ENCODE data around the gene VAV2. TPM values are rescaled to one million over a fixed set of nuclear protein-coding genes. Genes with fewer than 3 reads are reported as not detected.

The VAV2 gene
- total RNA-seq, 4 donors from 2014 or later = 15.0 to 25.7 (median 20.5) TPM

DNA sequence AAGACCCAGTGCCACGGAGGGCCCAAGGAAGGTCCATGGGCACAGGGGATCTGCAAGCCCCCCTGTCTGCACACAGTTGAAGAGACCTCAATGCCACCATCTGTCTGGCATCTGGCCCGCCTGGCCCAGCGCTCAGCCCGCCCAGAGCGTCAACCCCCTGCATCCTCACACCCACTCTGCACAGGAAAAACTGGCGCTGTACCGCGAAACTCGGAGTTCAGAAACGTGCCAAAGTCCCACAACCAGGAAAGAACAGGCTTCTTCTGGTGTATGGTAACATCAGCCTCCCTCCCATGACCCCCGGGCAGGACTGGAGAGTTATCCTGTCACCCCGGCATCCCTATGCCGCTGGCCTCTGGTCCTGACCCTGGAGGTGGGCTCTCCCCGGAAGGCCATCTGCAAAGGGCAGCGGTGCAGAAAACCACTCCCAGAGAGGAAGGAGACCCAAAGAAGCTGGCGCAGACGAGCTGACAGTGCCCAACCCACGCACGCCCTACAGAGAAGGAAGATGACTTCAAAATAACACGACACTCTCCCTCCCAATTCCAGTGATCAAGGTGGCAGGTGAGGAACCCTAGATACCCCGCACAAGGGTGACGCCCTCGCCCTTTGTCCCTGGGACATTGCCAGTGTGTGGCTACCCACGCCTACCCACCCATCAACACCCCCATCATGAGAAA is 18.9 kb downstream of the VAV2 start:
- TF ChIP-seq POLR2A (IDR thresholded peaks at IDR 0.05) = no peak
- no peak for TF ChIP-seq CTCF (IDR thresholded peaks at IDR 0.05)
- Histone ChIP-seq H3K27ac (no peak overlapping the region), H3K9me3 (no peaks in the 10 kb centered on the region), H3K4me1 (peaks cover 0 to 24% of the 10 kb centered on the region in 2 donors), H3K27me3 (no peaks in the 10 kb centered on the region), H3K4me3 (replicated peaks in 1 of 3) (no peak overlapping the region), H3K36me3 (no peaks in the 10 kb centered on the region)
- WGBS, 2 donors = 88 to 91% methylated on average over 19 to 22 of the region's 24 CpGs
- intact Hi-C loops (cut with DNase I) = no loop called here
- DNase-seq = no peak

- intact Hi-C loops (cut with DNase I) = no loop called here
- DNase-seq = no peak
- H3K36me3 ChIP-seq = no peaks in the 10 kb centered on the region
- 77 to 81% methylated on average over 26 to 29 of the region's 30 CpGs for WGBS, 2 donors
- H3K4me1 ChIP-seq = peaks cover 0 to 24% of the 10 kb centered on the region in 2 donors
- TF ChIP-seq POLR2A (IDR thresholded peaks at IDR 0.05) = no peak
- no peak for TF ChIP-seq CTCF (IDR thresholded peaks at IDR 0.05)
- no peak overlapping the region for H3K27ac ChIP-seq
- H3K27me3 ChIP-seq = no peaks in the 10 kb centered on the region
- H3K4me3 ChIP-seq (replicated peaks in 1 of 3) = no peak overlapping the region
- no peaks in the 10 kb centered on the region for H3K9me3 ChIP-seq
Measured at GRCh38 chr9:133971981-133972941, 19.9 kb downstream of the VAV2 start.

DNA sequence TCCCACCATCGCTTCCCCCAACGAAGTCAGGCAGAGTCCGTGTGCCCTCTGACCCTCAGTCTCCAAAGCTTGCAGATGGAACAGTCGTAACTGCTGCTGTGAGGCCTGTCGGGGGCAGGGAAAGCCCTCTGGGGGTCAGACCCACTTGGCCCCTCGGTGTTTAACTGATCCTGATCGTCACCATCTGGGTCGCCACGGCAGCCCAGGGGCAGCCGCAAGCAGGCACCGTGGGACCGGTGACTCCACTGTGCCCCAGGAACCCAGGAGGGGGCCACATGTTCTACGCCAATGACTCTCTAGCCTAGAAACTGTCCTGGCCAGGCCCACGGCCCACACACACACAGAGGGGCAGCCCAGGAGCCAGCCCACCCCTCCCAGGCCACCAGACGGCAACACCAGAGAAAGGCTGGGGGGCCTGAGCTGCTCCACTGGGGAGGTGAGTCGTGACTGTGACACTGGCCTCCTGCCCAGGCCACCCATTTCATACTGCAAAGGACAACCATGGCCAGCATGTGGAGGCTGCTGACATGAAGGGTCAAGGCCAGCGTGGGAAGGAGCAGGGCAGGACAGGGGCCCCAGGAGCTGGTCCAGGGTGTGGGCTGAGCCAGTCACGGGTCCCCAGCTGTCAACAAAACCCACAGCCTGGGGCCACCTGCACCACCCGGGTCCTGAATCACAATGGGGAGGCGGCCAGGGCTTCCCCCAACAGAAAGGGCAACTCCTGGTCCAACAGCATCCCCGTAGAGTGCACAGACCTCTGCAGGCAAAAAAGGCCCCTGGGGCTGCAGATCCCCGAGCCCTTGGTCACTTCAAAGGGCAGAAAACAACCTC is 20.8 kb downstream of the VAV2 start:
- H3K4me1 ChIP-seq = peaks cover 0 to 28% of the 10 kb centered on the region in 2 donors
- no peaks in the 10 kb centered on the region for H3K36me3 ChIP-seq
- no peak overlapping the region for H3K27ac ChIP-seq
- 84 to 96% methylated on average over 4 to 14 of the region's 22 CpGs for WGBS, 2 donors
- TF ChIP-seq CTCF (IDR thresholded peaks at IDR 0.05) (no peak), POLR2A (IDR thresholded peaks at IDR 0.05) (no peak)
- no peak for DNase-seq
- H3K9me3 ChIP-seq = no peaks in the 10 kb centered on the region
- no peak overlapping the region for H3K4me3 ChIP-seq (replicated peaks in 1 of 3)
- H3K27me3 ChIP-seq = no peaks in the 10 kb centered on the region
- intact Hi-C loops (cut with DNase I) = no loop called here

DNA sequence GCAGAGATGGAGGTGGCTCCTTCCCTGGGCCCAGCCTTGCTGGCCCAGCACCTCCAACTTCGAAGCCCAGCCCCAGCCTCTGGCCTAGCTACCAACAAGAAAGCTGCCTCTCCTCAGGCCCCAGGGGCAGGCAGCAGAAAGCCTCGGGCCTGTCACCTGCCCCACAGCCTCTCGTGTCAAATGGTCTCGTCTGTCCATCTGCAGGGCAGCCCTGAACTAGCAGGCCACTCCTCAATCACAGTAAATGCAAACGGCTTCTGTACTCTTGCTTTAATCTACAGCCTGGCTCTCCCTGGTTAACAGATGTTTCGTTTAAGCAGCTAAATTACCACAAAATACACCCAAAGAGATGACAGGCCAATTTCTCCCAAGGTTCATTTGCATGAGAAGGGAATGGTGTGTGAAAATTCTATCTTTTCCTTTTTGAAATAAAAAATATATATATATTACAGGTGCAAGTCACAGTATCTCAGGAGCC is 21.5 kb downstream of the VAV2 start:
- WGBS, 2 donors = 87 to 91% methylated on average over 6 of the region's 6 CpGs
- Histone ChIP-seq H3K9me3 (no peaks in the 10 kb centered on the region), H3K36me3 (no peaks in the 10 kb centered on the region), H3K4me1 (peaks cover 0 to 29% of the 10 kb centered on the region in 2 donors), H3K4me3 (replicated peaks in 1 of 3) (no peak overlapping the region), H3K27ac (no peak overlapping the region), H3K27me3 (no peaks in the 10 kb centered on the region)
- intact Hi-C loops (cut with DNase I) = no loop called here
- DNase-seq = no peak
- TF ChIP-seq POLR2A (IDR thresholded peaks at IDR 0.05) (no peak), CTCF (IDR thresholded peaks at IDR 0.05) (no peak)
